Measurements from ENCODE around the gene ACVRL1.
A peak's percentile ranks its signal among the peaks of the same experiment; 100 is the strongest.
"Not testable (repeated sequence)": the region's sequence is repeated elsewhere in the genome, so short reads cannot be mapped to it uniquely, and the experiment has no call there.

Gene ACVRL1

DNA sequence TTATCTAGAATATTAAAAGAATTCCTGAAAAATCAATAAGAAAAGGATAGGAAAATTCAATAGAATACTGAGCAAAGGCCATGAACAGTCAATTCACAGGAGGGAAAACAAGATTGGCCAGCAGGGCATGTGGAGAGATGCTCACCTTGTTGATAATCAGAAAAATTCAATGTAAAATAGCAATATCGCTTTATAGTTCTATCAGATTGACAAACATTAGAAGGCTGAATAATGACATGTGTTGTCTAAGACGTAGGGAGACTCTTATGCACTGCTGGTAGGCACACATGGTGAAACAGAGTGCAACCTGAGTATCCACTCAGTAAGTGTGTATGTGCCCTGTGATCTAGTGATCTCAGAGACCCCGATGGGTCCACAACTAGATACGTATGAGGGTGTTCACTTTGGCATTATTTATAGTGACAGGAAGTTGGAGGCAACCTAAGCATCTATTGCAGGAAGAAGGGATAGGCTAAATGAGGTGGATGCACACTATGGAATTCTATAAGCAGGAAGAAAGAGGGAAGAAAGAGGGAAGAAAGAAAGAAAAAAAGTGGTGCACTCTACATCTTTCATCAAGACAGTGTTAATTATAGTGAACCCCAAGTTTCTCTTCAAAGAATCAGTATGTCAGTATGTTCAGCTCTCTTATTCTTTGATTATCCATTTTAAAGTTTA is 23.2 kb upstream of the ACVRL1 start:
- in situ Hi-C loops (cut with MboI; ENCODE audit: low sequenced_read_pairs, unreplicated experiment), result no loop called here
- no peak for DNase-seq (ENCODE audit: low spot score)
- no peak for TF ChIP-seq CTCF (IDR thresholded peaks at IDR 0.05; ENCODE audit: borderline replicate concordance, control extremely low read depth, extremely low read depth, insufficient read depth, missing control alignments)

- in situ Hi-C loops (cut with MboI; ENCODE audit: low sequenced_read_pairs, unreplicated experiment), result no loop called here
- no peak for DNase-seq (ENCODE audit: low spot score)
- no peak for TF ChIP-seq CTCF (IDR thresholded peaks at IDR 0.05; ENCODE audit: borderline replicate concordance, control extremely low read depth, extremely low read depth, insufficient read depth, missing control alignments)
These were observed 22.6 kb upstream of the ACVRL1 start for GRCh38 chr12:51884676-51885229.

GRCh38 chr12:51885294-51886020 is 21.8 kb upstream of the ACVRL1 start:
- in situ Hi-C loops (cut with MboI; ENCODE audit: low sequenced_read_pairs, unreplicated experiment); DNase-seq (ENCODE audit: low spot score): not testable (repeated sequence)

GRCh38 chr12:51886021-51886710 is 21.1 kb upstream of the ACVRL1 start:
- no peak for TF ChIP-seq CTCF (IDR thresholded peaks at IDR 0.05; ENCODE audit: borderline replicate concordance, control extremely low read depth, extremely low read depth, insufficient read depth, missing control alignments)
- DNase-seq (ENCODE audit: low spot score), result peak; percentile 50
- in situ Hi-C loops (cut with MboI; ENCODE audit: low sequenced_read_pairs, unreplicated experiment), result no loop called here

GRCh38 chr12:51887476-51888315 is 19.6 kb upstream of the ACVRL1 start, which contains the start of gene ANKRD33:
Gene ANKRD33, plus strand, starts transcription at chr12:51888103. Its CDS starts 84 bp downstream, at chr12:51888187.
- no peak for DNase-seq (ENCODE audit: low spot score)
- in situ Hi-C loops (cut with MboI; ENCODE audit: low sequenced_read_pairs, unreplicated experiment), result no loop called here
- no peak for TF ChIP-seq CTCF (IDR thresholded peaks at IDR 0.05; ENCODE audit: borderline replicate concordance, control extremely low read depth, extremely low read depth, insufficient read depth, missing control alignments)

- DNase-seq (ENCODE audit: low spot score), result peak; percentile 30
- in situ Hi-C loops (cut with MboI; ENCODE audit: low sequenced_read_pairs, unreplicated experiment), result no loop called here
- TF ChIP-seq CTCF (IDR thresholded peaks at IDR 0.05; ENCODE audit: borderline replicate concordance, control extremely low read depth, extremely low read depth, insufficient read depth, missing control alignments), result no peak
These were observed 18.7 kb upstream of the ACVRL1 start for GRCh38 chr12:51888316-51889215.
